H9 (cell line): ENCODE results near the gene TM7SF3. TPM values are rescaled to one million over a fixed set of nuclear protein-coding genes. Genes with fewer than 3 reads are reported as not detected.

ENCODE experiments used
- DNase-seq: peaks from one replicate; pipeline ENCODE4 v3.0.0-alpha.2; 2017
- H2AFZ ChIP-seq: one replicate; pipeline ENCODE4 v1.6.1; 2013; ENCODE audit warnings: mild to moderate bottlenecking, low read length, control low read depth, moderate library complexity
- H2AK5ac ChIP-seq: 2 replicates; pipeline ENCODE4 v1.6.1; 2013; ENCODE audit warnings: low read length, control low read depth, mixed read lengths; ENCODE audit not compliant: insufficient read length
- H2BK120ac ChIP-seq: one replicate; pipeline ENCODE4 v1.6.1; 2013; ENCODE audit warnings: low read depth, mild to moderate bottlenecking, low read length, control low read depth, inconsistent platforms; ENCODE audit not compliant: poor library complexity, severe bottlenecking
- H2BK12ac ChIP-seq: 2 replicates; pipeline ENCODE4 v1.6.1; 2013; ENCODE audit warnings: low read length, control low read depth, mixed read lengths, low read depth; ENCODE audit not compliant: insufficient read length
- H2BK15ac ChIP-seq: 2 replicates; pipeline ENCODE4 v1.6.1; 2013; ENCODE audit warnings: low read depth, low read length, control low read depth
- H2BK20ac ChIP-seq: one replicate; pipeline ENCODE4 v1.6.1; 2013; ENCODE audit warnings: low read depth, mild to moderate bottlenecking, low read length, control low read depth, inconsistent platforms; ENCODE audit not compliant: poor library complexity, severe bottlenecking
- H2BK5ac ChIP-seq: 2 replicates; pipeline ENCODE4 v1.6.1; 2013; ENCODE audit warnings: low read length, control low read depth, mixed read lengths; ENCODE audit not compliant: insufficient read length
- H3K14ac ChIP-seq: 2 replicates; pipeline ENCODE4 v1.6.1; 2013; ENCODE audit warnings: low read length, control low read depth; ENCODE audit not compliant: insufficient read depth
- H3K18ac ChIP-seq: 2 replicates; pipeline ENCODE4 v1.6.1; 2013; ENCODE audit warnings: low read depth, mild to moderate bottlenecking, mixed read lengths, low read length, control low read depth; ENCODE audit not compliant: insufficient read length
- H3K23ac ChIP-seq: 2 replicates; pipeline ENCODE4 v1.6.1; 2013; ENCODE audit warnings: low read length, control low read depth, mixed read lengths, low read depth; ENCODE audit not compliant: insufficient read length
- H3K23me2 ChIP-seq: 2 replicates; pipeline ENCODE4 v1.6.1; 2013; ENCODE audit warnings: low read depth, mild to moderate bottlenecking, mixed read lengths, low read length, control low read depth; ENCODE audit not compliant: insufficient read length, poor library complexity, severe bottlenecking
- H3K27ac ChIP-seq: 2 replicates; pipeline ENCODE4 v1.5.1; 2013; ENCODE audit warnings: low read length, control low read depth, mixed read lengths, low read depth; ENCODE audit not compliant: insufficient read length
- H3K27me3 ChIP-seq: 2 replicates; pipeline ENCODE4 v1.6.1; 2013; ENCODE audit warnings: low read length, control low read depth, inconsistent platforms; ENCODE audit not compliant: insufficient read depth
- H3K4ac ChIP-seq: 2 replicates; pipeline ENCODE4 v1.6.1; 2013; ENCODE audit warnings: low read depth, mild to moderate bottlenecking, control low read depth, inconsistent platforms, low read length, moderate library complexity
- H3K4me1 ChIP-seq: 2 replicates; pipeline ENCODE4 v1.6.1; 2013; ENCODE audit warnings: low read length, control low read depth, inconsistent platforms; ENCODE audit not compliant: insufficient read depth
- H3K4me2 ChIP-seq: 2 replicates; pipeline ENCODE4 v1.6.1; 2013; ENCODE audit warnings: low read length, control low read depth, mixed read lengths; ENCODE audit not compliant: insufficient read length, insufficient read depth
- H3K56ac ChIP-seq: 2 replicates; pipeline ENCODE4 v1.6.1; 2013; ENCODE audit warnings: low read depth, mild to moderate bottlenecking, mixed read lengths, low read length, control low read depth; ENCODE audit not compliant: insufficient read length
- H3K79me1 ChIP-seq: 2 replicates; pipeline ENCODE4 v1.6.1; 2013; ENCODE audit warnings: low read depth, mild to moderate bottlenecking, moderate library complexity, low read length, control low read depth, inconsistent platforms; ENCODE audit not compliant: insufficient read depth, poor library complexity, severe bottlenecking
- H3K79me2 ChIP-seq: 2 replicates; pipeline ENCODE4 v1.6.1; 2013; ENCODE audit warnings: low read length, control low read depth, inconsistent platforms; ENCODE audit not compliant: insufficient read depth
- H3K9ac ChIP-seq: 2 replicates; pipeline ENCODE4 v1.6.1; 2013; ENCODE audit warnings: low read length, control low read depth, mixed read lengths; ENCODE audit not compliant: insufficient read length; ENCODE audit errors: extremely low read depth
- H3K9me3 ChIP-seq: one replicate; pipeline ENCODE4 v1.6.1; 2013; ENCODE audit warnings: low read depth, low read length, inconsistent platforms; ENCODE audit not compliant: control insufficient read depth
- H3T11ph ChIP-seq: one replicate; pipeline ENCODE4 v1.6.1; 2013; ENCODE audit warnings: mild to moderate bottlenecking, low read length, control low read depth, inconsistent platforms
- H4K20me1 ChIP-seq: one replicate; pipeline ENCODE4 v1.6.1; 2013; ENCODE audit not compliant: control insufficient read depth, insufficient read length, insufficient read depth
- H4K5ac ChIP-seq: 2 replicates; pipeline ENCODE4 v1.6.1; 2013; ENCODE audit warnings: low read depth, mild to moderate bottlenecking, mixed read lengths, low read length, control low read depth; ENCODE audit not compliant: insufficient read length
- H4K8ac ChIP-seq: replicated peaks from 2 replicates; pipeline ENCODE4 v1.6.1; 2013; ENCODE audit warnings: low read length, control low read depth, mixed read lengths, low read depth; ENCODE audit not compliant: insufficient read length
- H4K91ac ChIP-seq: 2 replicates; pipeline ENCODE4 v1.6.1; 2013; ENCODE audit warnings: low read depth, mild to moderate bottlenecking, moderate library complexity, mixed read lengths, low read length, control low read depth; ENCODE audit not compliant: insufficient read length
- H3K27ac Mint-ChIP-seq, 3 experiments: 2 replicates in 2 of 3; 3 replicates in 1 of 3; pipeline ENCODE4 v1.8.0; 2020 to 2021; ENCODE audit warnings: mixed read lengths in 3 of 3, mild to moderate bottlenecking in 1 of 3, moderate library complexity in 1 of 3
- H3K27me3 Mint-ChIP-seq: 2 replicates; pipeline ENCODE4 v1.8.0; 2021; ENCODE audit warnings: low read depth, mild to moderate bottlenecking, moderate library complexity, mixed read lengths
- H3K36me3 Mint-ChIP-seq, 3 experiments: 2 replicates in 2 of 3; 3 replicates in 1 of 3; pipeline ENCODE4 v1.8.0; 2020 to 2021; ENCODE audit warnings: low read depth in 3 of 3, mixed read lengths in 3 of 3; ENCODE audit not compliant: insufficient read depth in 1 of 3
- H3K4me1 Mint-ChIP-seq, 2 experiments: 2 replicates each; pipeline ENCODE4 v1.8.0; 2020; ENCODE audit warnings: mixed read lengths in 2 of 2
- H3K4me3 Mint-ChIP-seq, 2 experiments: 2 replicates in 1 of 2; 3 replicates in 1 of 2; pipeline ENCODE4 v1.8.0; 2020 to 2021; ENCODE audit warnings: mild to moderate bottlenecking in 2 of 2, mixed read lengths in 2 of 2, moderate library complexity in 1 of 2
- H3K9me3 Mint-ChIP-seq, 2 experiments: 2 replicates in 1 of 2; 3 replicates in 1 of 2; pipeline ENCODE4 v1.8.0; 2020; ENCODE audit warnings: mild to moderate bottlenecking in 2 of 2, mixed read lengths in 2 of 2, moderate library complexity in 1 of 2
- CTCF ChIP-seq: fragments of 200-600 bp; sonication (generic); conservative IDR thresholded peaks from 3 replicates; pipeline ENCODE4 v1.8.0; 2021; ENCODE audit warnings: antibody characterized with exemption, mild to moderate bottlenecking
- WGBS: extraction: QIAGEN DNeasy Blood & Tissue Kit; methylation state at CpG from one replicate; pipeline ENCODE4 v1.1.7; 2013; ENCODE audit warnings: missing lambda C conversion rate, low lambda C conversion rate, mixed read lengths; ENCODE audit not compliant: insufficient read length; ENCODE audit errors: extremely low coverage; 5-methylcytosine and 5-hydroxymethylcytosine counted together
- total RNA-seq: library from RNA; stranded (reverse); gene quantifications from 2 replicates; pipeline ENCODE4 v1.2.1, GENCODE V29; 2021

The TM7SF3 gene
- total RNA-seq, 1 experiment from 2014 or later = 74.9 TPM

GRCh38 chr12:26987634-26988424, 26.4 kb downstream of the TM7SF3 start:
- no CpG with 5 or more reads among the region's 10 CpGs for WGBS
- H3K27me3 Mint-ChIP-seq = no peaks in the 10 kb centered on the region
- H2BK20ac ChIP-seq = no peak overlapping the region
- no peak overlapping the region for H3K4me3 Mint-ChIP-seq
- H2BK15ac ChIP-seq = no peak overlapping the region
- H3K23me2 ChIP-seq = no peaks in the 10 kb centered on the region
- H3K56ac ChIP-seq = no peak overlapping the region
- no peak overlapping the region for H2BK120ac ChIP-seq
- no peak overlapping the region for H2AFZ ChIP-seq
- H3K27me3 ChIP-seq = no peaks in the 10 kb centered on the region
- no peaks in the 10 kb centered on the region for H3K9me3 Mint-ChIP-seq
- no peak overlapping the region for H3K4me2 ChIP-seq
- H3K4ac ChIP-seq = no peak overlapping the region
- no peak overlapping the region for H2BK5ac ChIP-seq
- H3K27ac Mint-ChIP-seq = no peak overlapping the region
- no peaks in the 10 kb centered on the region for H3K79me1 ChIP-seq
- H4K8ac ChIP-seq = no peak overlapping the region
- no peak overlapping the region for H3K18ac ChIP-seq
- TF ChIP-seq CTCF = no peak
- peaks cover 12 to 50% (median 42%) of the 10 kb centered on the region in 3 experiments for H3K36me3 Mint-ChIP-seq
- no peak overlapping the region for H3K27ac ChIP-seq
- no peak overlapping the region for H4K91ac ChIP-seq
- H3K23ac ChIP-seq = no peak overlapping the region
- H3K4me1 Mint-ChIP-seq = no peaks in the 10 kb centered on the region
- DNase-seq = no peak
- no peak overlapping the region for H3K14ac ChIP-seq
- H2BK12ac ChIP-seq = no peak overlapping the region
- no peak overlapping the region for H4K5ac ChIP-seq
- no peaks in the 10 kb centered on the region for H3K79me2 ChIP-seq
- H2AK5ac ChIP-seq = no peak overlapping the region
- no peaks in the 10 kb centered on the region for H4K20me1 ChIP-seq
- no peaks in the 10 kb centered on the region for H3K9me3 ChIP-seq
- H3T11ph ChIP-seq = no peak overlapping the region
- no peaks in the 10 kb centered on the region for H3K4me1 ChIP-seq
- no peak overlapping the region for H3K9ac ChIP-seq
